Measurements from ENCODE around the gene CHRNB2.
"Not testable (repeated sequence)": the region's sequence is repeated elsewhere in the genome, so short reads cannot be mapped to it uniquely, and the experiment has no call there.

CHRNB2 gene

GRCh38 chr1:154567386-154568156 lies at the start of gene CHRNB2:
CHRNB2 (plus strand) TSS chr1:154567778; CDS start chr1:154568045, 267 bp downstream.
- peak; percentile 42 for DNase-seq (ENCODE audit: low read depth)
- H3K4me3 ChIP-seq (ENCODE audit: low read depth, low read length), result no peak within 1 kb of the TSS
- TF ChIP-seq CTCF (conservative IDR thresholded peaks at IDR 0.05; ENCODE audit: low read depth, low read length), result no peak

DNA sequence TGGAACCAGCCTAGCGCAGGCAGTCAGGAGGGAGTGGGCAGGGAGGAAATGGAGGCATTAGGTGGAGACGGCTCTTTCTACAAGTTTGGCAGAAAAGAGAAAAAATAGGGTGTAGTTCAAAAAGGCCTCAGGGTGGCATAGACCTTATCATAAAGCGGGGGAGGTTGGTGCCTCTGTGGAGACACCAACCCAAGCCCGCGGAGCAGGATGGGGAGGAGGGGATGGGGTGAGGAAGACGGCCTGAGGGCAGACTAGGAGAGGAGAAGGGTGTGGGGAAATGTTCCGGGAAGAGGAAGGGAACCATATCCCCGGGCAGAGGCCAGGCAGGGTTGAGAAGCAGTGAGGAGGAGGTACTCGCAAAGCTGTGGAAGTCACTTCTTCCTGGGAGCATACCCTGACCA lies 48.0 kb upstream of the CHRNB2 start:
- no peak for TF ChIP-seq CTCF (conservative IDR thresholded peaks at IDR 0.05; ENCODE audit: low read depth, low read length)
- no peak overlapping the region for H3K4me3 ChIP-seq (ENCODE audit: low read depth, low read length)
- no peak for DNase-seq (ENCODE audit: low read depth)

DNA sequence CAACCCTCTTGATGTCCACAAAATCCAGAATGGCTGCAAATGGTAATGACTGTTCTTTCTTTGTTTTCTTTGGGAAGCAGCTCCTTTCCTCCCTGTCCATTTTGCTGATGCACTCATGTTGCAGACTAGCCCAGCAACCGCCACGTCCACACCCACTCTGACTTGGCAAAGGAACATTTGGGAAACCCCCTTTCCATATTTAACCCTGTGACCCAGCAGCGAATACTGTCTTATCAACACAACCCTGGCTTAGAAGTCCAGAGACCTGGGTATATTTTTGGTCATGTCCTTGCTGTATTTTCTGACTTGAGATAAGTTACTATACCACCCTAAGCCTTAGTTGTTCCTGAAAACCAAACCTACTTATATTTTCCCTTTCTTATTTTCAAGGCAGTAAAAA lies 47.2 kb upstream of the CHRNB2 start:
- peak; percentile 8 for DNase-seq (ENCODE audit: low read depth)
- TF ChIP-seq CTCF (conservative IDR thresholded peaks at IDR 0.05; ENCODE audit: low read depth, low read length), result no peak
- no peak overlapping the region for H3K4me3 ChIP-seq (ENCODE audit: low read depth, low read length)

DNA sequence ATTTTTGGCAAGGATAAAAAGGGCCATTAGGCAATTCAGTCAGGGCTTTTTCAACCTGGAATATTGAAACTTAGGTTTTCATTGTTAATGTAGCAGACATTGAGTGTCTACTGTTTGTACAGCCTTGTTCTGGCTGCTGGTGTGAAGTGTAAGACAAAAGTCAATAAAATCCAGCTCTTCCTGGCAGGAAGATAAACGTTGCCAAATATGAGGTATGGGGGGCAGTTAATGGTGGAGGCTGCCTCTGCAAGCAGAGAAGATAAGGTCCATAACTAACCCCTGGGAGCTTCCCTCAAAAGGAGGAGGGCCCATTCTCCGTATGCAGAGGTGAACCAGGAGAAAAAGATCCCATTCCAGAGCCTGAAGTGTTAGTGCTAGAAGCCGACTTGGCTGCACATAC lies 45.9 kb upstream of the CHRNB2 start:
- DNase-seq (ENCODE audit: low read depth), result no peak
- no peak for TF ChIP-seq CTCF (conservative IDR thresholded peaks at IDR 0.05; ENCODE audit: low read depth, low read length)
- no peak overlapping the region for H3K4me3 ChIP-seq (ENCODE audit: low read depth, low read length)

DNA sequence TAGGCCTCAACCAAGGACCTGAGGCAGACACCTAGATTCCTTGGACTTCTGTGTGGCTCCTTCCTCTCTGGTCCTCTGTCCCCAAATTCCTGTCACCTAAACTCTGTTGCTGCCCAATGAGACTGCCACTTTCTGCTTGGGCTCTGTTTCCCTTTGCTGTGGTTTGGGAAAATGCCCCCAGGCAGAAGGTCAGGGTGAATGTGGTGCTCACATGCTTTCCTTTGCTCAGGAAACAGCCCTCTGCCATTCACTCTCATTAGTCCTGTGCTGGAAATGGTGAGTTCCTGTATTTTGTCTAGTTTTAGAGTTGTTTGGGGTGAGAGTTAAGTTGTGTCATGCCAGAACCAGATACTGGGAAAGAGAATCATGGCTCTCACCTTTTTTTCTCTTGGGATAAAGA lies 42.7 kb upstream of the CHRNB2 start:
- no peak for TF ChIP-seq CTCF (conservative IDR thresholded peaks at IDR 0.05; ENCODE audit: low read depth, low read length)
- DNase-seq (ENCODE audit: low read depth), result no peak

GRCh38 chr1:154527192-154527591 lies 40.4 kb upstream of the CHRNB2 start:
- TF ChIP-seq CTCF (conservative IDR thresholded peaks at IDR 0.05; ENCODE audit: low read depth, low read length), result no peak

More for the DNA sequence above, 42.7 kb upstream of the CHRNB2 start:
- H3K4me3 ChIP-seq (ENCODE audit: low read depth, low read length), result no peak overlapping the region

DNA sequence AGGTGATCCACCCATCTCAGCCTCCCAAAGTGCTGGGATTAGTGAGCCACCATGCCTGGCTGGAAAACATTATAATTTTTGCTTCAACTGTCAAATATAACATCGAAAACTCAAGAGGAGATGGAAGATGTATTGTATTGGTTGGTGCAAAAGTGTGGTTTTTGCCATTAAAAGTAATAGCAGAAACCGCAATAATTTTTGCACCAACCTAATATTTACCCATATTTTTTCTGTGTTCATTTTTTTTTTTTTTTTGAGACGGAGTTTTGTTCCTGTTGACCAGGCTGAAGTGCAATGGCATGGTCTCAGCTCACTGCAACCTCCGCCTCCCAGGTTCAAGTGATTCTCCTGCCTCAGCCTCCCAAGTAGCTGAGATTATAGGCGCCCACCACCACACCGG lies 38.3 kb upstream of the CHRNB2 start:
- TF ChIP-seq CTCF (conservative IDR thresholded peaks at IDR 0.05; ENCODE audit: low read depth, low read length), result no peak
- H3K4me3 ChIP-seq (ENCODE audit: low read depth, low read length), result no peak overlapping the region
- no peak for DNase-seq (ENCODE audit: low read depth)

More at GRCh38 chr1:154527192-154527591, 40.4 kb upstream of the CHRNB2 start:
- H3K4me3 ChIP-seq (ENCODE audit: low read depth, low read length), result no peak overlapping the region
- DNase-seq (ENCODE audit: low read depth), result no peak

DNA sequence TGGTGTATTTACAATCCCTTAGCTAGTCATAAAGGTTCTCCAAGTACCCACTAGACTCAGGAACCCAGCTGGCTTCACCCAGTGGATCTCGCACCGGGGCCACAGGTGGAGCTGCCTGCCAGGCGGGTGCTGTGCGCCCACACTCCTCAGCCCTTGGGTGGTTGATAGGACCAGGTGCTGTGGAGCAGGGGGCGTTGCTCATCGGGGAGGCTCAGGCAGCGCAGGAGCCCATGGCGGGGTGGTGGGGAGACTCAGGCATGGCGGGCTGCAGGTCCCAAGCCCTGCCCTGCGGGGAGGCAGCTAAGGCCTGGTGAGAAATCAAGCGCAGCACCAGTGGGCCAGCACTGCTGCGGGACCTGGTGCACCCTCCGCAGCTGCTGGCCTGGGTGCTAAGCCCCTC lies 35.6 kb upstream of the CHRNB2 start:
- H3K4me3 ChIP-seq (ENCODE audit: low read depth, low read length); DNase-seq (ENCODE audit: low read depth): not testable (repeated sequence)
